ENCODE results near the gene NTNG1.

DNA sequence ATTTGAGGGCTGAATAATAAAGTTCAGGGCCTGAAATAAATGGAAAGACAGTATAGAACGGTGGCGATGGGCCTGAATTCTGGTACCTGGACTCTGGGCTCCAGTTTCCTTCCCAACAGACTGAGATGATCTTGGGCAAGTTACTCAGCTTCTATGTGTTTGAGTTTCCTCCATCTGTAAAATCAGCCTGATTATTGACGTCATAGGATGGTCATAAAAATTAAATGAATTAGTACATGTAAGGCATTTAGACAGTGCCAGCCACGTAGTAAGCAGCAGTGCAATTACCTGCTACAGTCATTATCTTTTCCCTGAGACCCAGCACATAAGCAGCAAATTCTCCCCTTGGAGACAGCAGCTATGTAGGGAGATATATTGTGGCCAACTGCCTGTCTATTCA lies 260.9 kb downstream of the NTNG1 start:
- no peak for TF ChIP-seq CTCF (conservative IDR thresholded peaks at IDR 0.05; ENCODE audit: low read depth, low read length)
- TF ChIP-seq SMC3 (IDR thresholded peaks at IDR 0.05; ENCODE audit: low read depth, low read length), result no peak

Data from IMR-90 (cell line).